Mucosa of descending colon (tissue), 3 donors: ENCODE measurements around the gene PHLDB2. TPM values are rescaled to one million over a fixed set of nuclear protein-coding genes. Genes with fewer than 3 reads are reported as not detected.

ENCODE experiments used
- ATAC-seq: fragments of 200-7000 bp; cut with Tn5 transposase; one replicate; pipeline ENCODE4 v1.9.1; 2020; ENCODE audit warnings: mild to moderate bottlenecking, moderate library complexity
- DNase-seq, 3 donors: peaks; one replicate each; pipeline ENCODE4 v3.0.0-alpha.2; 2020
- H3K36me3 ChIP-seq: fragments of 200-600 bp; one replicate; pipeline ENCODE4 v1.8.0; 2021; ENCODE audit warnings: low read depth, mild to moderate bottlenecking
- H3K4me1 ChIP-seq: fragments of 200-600 bp; one replicate; pipeline ENCODE4 v1.8.0; 2021; ENCODE audit warnings: low read depth, mild to moderate bottlenecking
- H3K4me3 ChIP-seq: fragments of 200-600 bp; one replicate; pipeline ENCODE4 v1.8.0; 2021; ENCODE audit warnings: mild to moderate bottlenecking
- H3K9me3 ChIP-seq: fragments of 200-600 bp; one replicate; pipeline ENCODE4 v1.8.0; 2021; ENCODE audit warnings: mild to moderate bottlenecking
- CTCF ChIP-seq: fragments of 200-600 bp; IDR thresholded peaks from one replicate; pipeline ENCODE4 v1.8.0; 2022; ENCODE audit warnings: antibody characterized with exemption, mild to moderate bottlenecking
- intact Hi-C, 2 donors: fragments of 100-400 bp; cut with DNase I in 1 of 2; cut with micrococcal nuclease in 1 of 2; formaldehyde crosslinking; loops; one replicate each; pipeline versions ENCODE4 v1.11.0 to v1.11.1; 2022; cut with DNase I, micrococcal nuclease
- total RNA-seq, 3 donors: library from RNA; stranded (reverse); fragmentation: NEBNext Ultra II Directional in 2 of 3; extraction: Animal tissue kit (Norgen Biotek cat#: 25700) in 2 of 3; gene quantifications; one replicate each; pipeline versions ENCODE4 v1.2.1 to v1.2.4, GENCODE V29; 2021 to 2023
- donor health status: DM: no; HTN: no; CAD: no; lungs with moderate emphysema.
- donor health status: DM: no; HTN: no; CAD: no.
- donor health status: DM: no; HTN: yes; CAD: no.

PHLDB2 gene
- total RNA-seq, 3 donors from 2014 or later: 9.4 to 90.2 (median 17.7) TPM

DNA sequence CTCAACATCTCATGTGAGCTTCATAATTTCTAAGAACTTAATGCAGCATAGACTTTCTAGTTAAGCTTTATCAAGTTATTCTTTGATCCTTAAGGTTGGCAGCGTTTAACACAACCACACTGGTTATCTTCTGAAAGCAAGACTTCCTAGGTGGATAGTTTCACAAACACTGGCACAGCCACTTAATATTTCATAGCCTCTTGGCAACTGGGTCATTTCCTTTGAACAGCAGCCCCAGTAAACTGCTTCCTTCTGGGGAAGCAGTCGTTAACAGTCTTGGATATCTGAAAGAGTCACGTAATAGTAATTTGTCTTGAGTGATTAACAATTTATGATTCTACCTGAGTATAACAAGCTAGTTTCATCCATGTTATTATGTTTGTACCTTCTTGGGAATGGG lies 73.9 kb downstream of the PHLDB2 start:
- ATAC-seq: no peak
- H3K4me1 ChIP-seq: no peaks in the 10 kb centered on the region
- H3K4me3 ChIP-seq: no peak overlapping the region
- H3K36me3 ChIP-seq: no peaks in the 10 kb centered on the region
- no peak for DNase-seq
- no peak for TF ChIP-seq CTCF
- H3K9me3 ChIP-seq: no peaks in the 10 kb centered on the region
- intact Hi-C loops: no loop called here

DNA sequence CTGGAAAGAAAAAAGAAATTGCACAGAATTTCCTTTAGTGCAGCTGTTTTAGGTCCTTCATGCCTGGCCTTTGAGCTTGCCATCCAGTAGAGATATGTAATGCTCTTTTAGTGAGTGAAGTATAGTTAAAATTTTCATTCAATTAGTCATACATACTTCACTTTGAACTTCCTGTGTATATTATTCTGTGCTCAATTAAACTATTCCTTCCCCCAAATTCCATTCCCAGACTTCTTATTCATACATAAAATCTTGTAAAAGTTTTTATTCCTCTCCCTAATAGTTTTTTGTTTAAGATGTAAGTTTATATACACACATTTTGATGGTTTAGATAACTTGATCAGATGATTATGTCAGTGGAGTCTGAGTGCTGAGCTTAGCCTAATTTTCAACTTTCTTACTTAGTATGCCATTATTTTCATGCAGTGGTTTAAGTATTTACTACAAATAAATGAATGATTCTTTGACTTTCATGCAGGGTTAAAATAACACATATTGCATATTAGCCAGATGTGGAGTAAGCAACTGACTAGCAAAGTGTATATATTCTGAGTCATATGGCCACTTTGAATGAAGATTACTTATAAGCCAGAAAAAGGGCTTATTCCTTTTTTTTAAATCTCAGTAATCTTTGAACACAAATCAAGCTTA lies 77.3 kb downstream of the PHLDB2 start:
- Histone ChIP-seq H3K9me3 (no peaks in the 10 kb centered on the region), H3K36me3 (no peaks in the 10 kb centered on the region), H3K4me1 (no peaks in the 10 kb centered on the region), H3K4me3 (no peak overlapping the region)
- no peak for TF ChIP-seq CTCF
- DNase-seq (no peak), ATAC-seq (no peak)
- intact Hi-C loops: no loop called here

GRCh38 chr3:111936967-111937366 lies 77.9 kb downstream of the PHLDB2 start:
- intact Hi-C loops: no loop called here
- Histone ChIP-seq H3K36me3 (no peaks in the 10 kb centered on the region), H3K9me3 (no peaks in the 10 kb centered on the region), H3K4me3 (no peak overlapping the region), H3K4me1 (no peaks in the 10 kb centered on the region)
- DNase-seq: no peak
- ATAC-seq: no peak
- no peak for TF ChIP-seq CTCF

GRCh38 chr3:111937871-111938270 lies 78.8 kb downstream of the PHLDB2 start:
- Histone ChIP-seq H3K9me3 (no peaks in the 10 kb centered on the region), H3K4me3 (no peak overlapping the region), H3K36me3 (no peaks in the 10 kb centered on the region), H3K4me1 (no peaks in the 10 kb centered on the region)
- intact Hi-C loops: no loop called here
- DNase-seq: no peak
- no peak for TF ChIP-seq CTCF
- ATAC-seq: no peak

DNA sequence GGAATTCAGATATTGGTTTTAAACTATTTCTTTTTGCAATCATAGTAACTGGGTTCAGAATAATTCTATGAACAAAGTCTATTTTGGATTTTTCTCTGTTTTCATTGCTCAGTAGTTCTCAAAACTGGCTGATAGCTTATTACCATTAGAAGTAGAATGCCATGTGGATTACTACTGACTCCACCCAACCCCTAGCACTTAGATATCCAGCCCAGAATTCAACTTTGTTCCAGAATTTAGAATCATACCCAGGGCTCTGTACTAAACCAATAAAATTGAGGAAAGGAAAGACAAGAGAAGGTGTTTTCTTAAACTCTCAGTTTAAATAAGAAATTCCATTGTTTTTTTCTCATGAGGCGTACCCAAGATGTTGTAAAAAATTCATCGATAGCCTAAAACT lies 80.8 kb downstream of the PHLDB2 start:
- Histone ChIP-seq H3K4me3 (no peak overlapping the region), H3K9me3 (no peaks in the 10 kb centered on the region), H3K36me3 (no peaks in the 10 kb centered on the region), H3K4me1 (no peaks in the 10 kb centered on the region)
- DNase-seq (no peak), ATAC-seq (no peak)
- TF ChIP-seq CTCF: no peak
- intact Hi-C loops: no loop called here

- no peaks in the 10 kb centered on the region for H3K36me3 ChIP-seq
- no peak for DNase-seq
- no peak for ATAC-seq
These were observed 84.5 kb downstream of the PHLDB2 start for GRCh38 chr3:111943533-111943932.

More at GRCh38 chr3:111943533-111943932, 84.5 kb downstream of the PHLDB2 start:
- Histone ChIP-seq H3K4me1 (no peaks in the 10 kb centered on the region), H3K9me3 (no peaks in the 10 kb centered on the region), H3K4me3 (no peak overlapping the region)
- no peak for TF ChIP-seq CTCF
- intact Hi-C loops: no loop called here
